SU-DHL-6 (cell line): ENCODE results near the gene BTBD9.

ENCODE experiments used
- H2AFZ ChIP-seq: fragments of 200-600 bp; sonication (generic); 2 replicates; pipeline ENCODE4 v1.6.1; 2014; ENCODE audit warnings: low read depth, mild to moderate bottlenecking, moderate library complexity, mixed read lengths, antibody characterized with exemption, low read length; ENCODE audit not compliant: severe bottlenecking
- H3F3A ChIP-seq: fragments of 200-600 bp; shearing (Covaris generic); 2 replicates; pipeline ENCODE4 v1.6.0; 2016; ENCODE audit warnings: antibody characterized with exemption, mild to moderate bottlenecking; ENCODE audit not compliant: insufficient read depth
- H3K27ac ChIP-seq: fragments of 200-600 bp; sonication (generic); 2 replicates; pipeline ENCODE4 v1.5.1; 2016; ENCODE audit warnings: low read depth, mild to moderate bottlenecking, low read length, moderate library complexity, mixed read lengths
- H3K27me3 ChIP-seq: fragments of 200-600 bp; sonication (generic), shearing (Covaris generic); 2 replicates; pipeline ENCODE4 v1.6.0; 2014; ENCODE audit warnings: mild to moderate bottlenecking, low read length
- H3K36me3 ChIP-seq: fragments of 200-600 bp; sonication (generic); 2 replicates; pipeline ENCODE4 v1.6.1; 2014; ENCODE audit warnings: mild to moderate bottlenecking, low read length, mixed read lengths
- H3K4me2 ChIP-seq: fragments of 300-600, 200-600 bp; shearing (Covaris generic), sonication (generic); 2 replicates; pipeline ENCODE4 v1.6.0; 2014; ENCODE audit warnings: low read length, low read depth, mild to moderate bottlenecking; ENCODE audit not compliant: poor library complexity, severe bottlenecking
- H3K4me3 ChIP-seq: fragments of 200-600 bp; sonication (generic); 2 replicates; pipeline ENCODE4 v1.5.1; 2014; ENCODE audit warnings: antibody characterized with exemption, low read length, mild to moderate bottlenecking, mixed read lengths; ENCODE audit not compliant: insufficient read depth, poor library complexity, severe bottlenecking
- H3K79me2 ChIP-seq: fragments of 200-600 bp; sonication (generic); 2 replicates; pipeline ENCODE4 v1.6.1; 2014; ENCODE audit warnings: mild to moderate bottlenecking, low read length, moderate library complexity; ENCODE audit not compliant: insufficient read depth
- H3K9ac ChIP-seq: fragments of 200-600 bp; sonication (generic); 2 replicates; pipeline ENCODE4 v1.7.0; 2014; ENCODE audit warnings: mild to moderate bottlenecking, low read length
- H3K9me2 ChIP-seq: fragments of 200-600 bp; sonication (generic); replicated peaks from 2 replicates; pipeline ENCODE4 v1.6.1; 2014; ENCODE audit warnings: low read length; ENCODE audit not compliant: insufficient read depth
- H3K9me3 ChIP-seq: fragments of 200-600 bp; sonication (generic); 2 replicates; pipeline ENCODE4 v1.6.1; 2014; ENCODE audit warnings: low read length, mixed read lengths; ENCODE audit not compliant: insufficient read depth
- H4K20me1 ChIP-seq: fragments of 200-600 bp; sonication (generic); 2 replicates; pipeline ENCODE4 v1.6.1; 2014; ENCODE audit warnings: low read depth, mild to moderate bottlenecking, antibody characterized with exemption, low read length, moderate library complexity, mixed read lengths
- EZH2phosphoT487 ChIP-seq: fragments of 200-600 bp; sonication (generic), shearing (Covaris generic); conservative IDR thresholded peaks from 2 replicates; pipeline ENCODE4 v1.6.1; 2018; ENCODE audit warnings: mild to moderate bottlenecking, antibody characterized with exemption, low read length, moderate library complexity, mixed read lengths
- TF ChIP-seq, protein P1 (sequence below): fragments of 200-600 bp; sonication (generic); IDR thresholded peaks from one replicate; pipeline ENCODE4 v1.5.1; 2017; ENCODE audit warnings: antibody characterized with exemption, mild to moderate bottlenecking, low read length, moderate library complexity; ENCODE audit not compliant: insufficient read depth, poor library complexity, severe bottlenecking

The BTBD9 gene

DNA sequence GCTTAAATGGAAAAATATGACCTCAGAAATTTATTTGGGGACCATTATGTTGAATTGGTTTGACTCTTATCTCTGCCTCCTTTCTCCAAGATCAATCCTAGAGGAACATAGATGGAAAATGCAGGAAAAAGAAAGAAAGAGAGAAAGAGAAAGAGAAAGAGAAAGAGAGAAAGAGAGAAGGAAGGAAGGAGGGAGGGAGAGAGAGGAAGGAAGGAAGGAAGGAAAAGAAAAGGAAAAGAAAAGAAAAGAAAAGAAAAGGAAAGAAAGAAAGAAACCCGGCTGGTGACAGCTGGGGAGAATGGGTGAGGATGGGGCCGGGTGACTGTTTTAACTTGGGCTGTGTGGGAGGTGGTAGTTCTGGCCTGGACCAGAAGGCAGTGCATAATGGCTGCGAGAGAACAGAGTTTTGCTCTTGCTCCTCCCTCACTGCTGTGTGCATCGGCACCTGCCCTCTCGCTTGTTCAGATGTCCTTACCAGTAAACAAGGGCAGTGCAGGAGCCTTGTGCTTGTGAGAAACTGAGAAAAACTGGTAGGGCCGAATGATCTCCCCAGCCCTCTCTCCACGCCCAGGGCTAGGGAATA is 38.5 kb upstream of the BTBD9 start:
- H3K4me2 ChIP-seq: no peak overlapping the region
- no peak overlapping the region for H3K4me3 ChIP-seq
- TF ChIP-seq, protein P1, sequence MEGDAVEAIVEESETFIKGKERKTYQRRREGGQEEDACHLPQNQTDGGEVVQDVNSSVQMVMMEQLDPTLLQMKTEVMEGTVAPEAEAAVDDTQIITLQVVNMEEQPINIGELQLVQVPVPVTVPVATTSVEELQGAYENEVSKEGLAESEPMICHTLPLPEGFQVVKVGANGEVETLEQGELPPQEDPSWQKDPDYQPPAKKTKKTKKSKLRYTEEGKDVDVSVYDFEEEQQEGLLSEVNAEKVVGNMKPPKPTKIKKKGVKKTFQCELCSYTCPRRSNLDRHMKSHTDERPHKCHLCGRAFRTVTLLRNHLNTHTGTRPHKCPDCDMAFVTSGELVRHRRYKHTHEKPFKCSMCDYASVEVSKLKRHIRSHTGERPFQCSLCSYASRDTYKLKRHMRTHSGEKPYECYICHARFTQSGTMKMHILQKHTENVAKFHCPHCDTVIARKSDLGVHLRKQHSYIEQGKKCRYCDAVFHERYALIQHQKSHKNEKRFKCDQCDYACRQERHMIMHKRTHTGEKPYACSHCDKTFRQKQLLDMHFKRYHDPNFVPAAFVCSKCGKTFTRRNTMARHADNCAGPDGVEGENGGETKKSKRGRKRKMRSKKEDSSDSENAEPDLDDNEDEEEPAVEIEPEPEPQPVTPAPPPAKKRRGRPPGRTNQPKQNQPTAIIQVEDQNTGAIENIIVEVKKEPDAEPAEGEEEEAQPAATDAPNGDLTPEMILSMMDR: no peak
- no peak for TF ChIP-seq EZH2phosphoT487
- no peaks in the 10 kb centered on the region; the same call in 1 of the 2 replicates for H3K79me2 ChIP-seq
- H3F3A ChIP-seq: peaks cover 2% of the 10 kb centered on the region
- H3K9me2 ChIP-seq: no peaks in the 10 kb centered on the region
- H3K27me3 ChIP-seq: no peaks in the 10 kb centered on the region
- H3K9me3 ChIP-seq: no peaks in the 10 kb centered on the region
- H3K36me3 ChIP-seq: peaks cover 43% of the 10 kb centered on the region
- no peak overlapping the region for H3K9ac ChIP-seq
- H3K27ac ChIP-seq: no peak overlapping the region
- no peak overlapping the region for H2AFZ ChIP-seq
- peaks cover 10% of the 10 kb centered on the region for H4K20me1 ChIP-seq

DNA sequence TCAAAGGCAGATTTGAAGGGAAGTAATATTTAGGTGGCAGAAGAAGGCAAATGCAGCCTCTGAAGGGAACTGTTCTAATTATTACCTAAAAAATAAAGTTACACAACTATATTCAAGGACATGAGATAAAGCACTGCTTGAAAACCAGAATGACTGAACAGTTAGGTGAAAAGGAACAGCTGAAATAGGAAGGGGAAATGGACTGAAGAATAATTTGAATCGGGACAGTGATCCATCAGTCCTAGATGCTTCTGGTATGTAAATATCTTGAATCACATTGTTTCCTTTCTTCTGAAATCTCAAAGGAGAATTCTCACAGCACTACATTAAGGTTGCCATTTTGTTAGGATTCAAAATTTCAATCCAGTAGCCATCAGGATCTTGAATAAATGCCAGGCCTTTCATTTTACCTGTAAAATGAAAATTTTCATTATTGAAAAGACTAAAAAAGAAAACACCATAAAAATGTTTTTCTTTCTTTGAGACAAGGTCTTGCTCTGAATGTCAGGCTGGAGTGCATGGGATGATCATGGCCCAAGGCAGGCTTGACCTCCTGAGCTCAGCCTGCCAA is 37.3 kb upstream of the BTBD9 start:
- Histone ChIP-seq H3K27ac (no peak overlapping the region), H3K4me2 (no peak overlapping the region), H3F3A (peaks cover 9% of the 10 kb centered on the region), H4K20me1 (peaks cover 4% of the 10 kb centered on the region; the same call in 1 of the 2 replicates), H3K79me2 (no peaks in the 10 kb centered on the region), H2AFZ (no peak overlapping the region), H3K4me3 (no peak overlapping the region), H3K27me3 (no peaks in the 10 kb centered on the region), H3K9ac (no peak overlapping the region), H3K9me2 (no peaks in the 10 kb centered on the region), H3K36me3 (peaks cover 32% of the 10 kb centered on the region), H3K9me3 (no peaks in the 10 kb centered on the region)
- TF ChIP-seq EZH2phosphoT487: no peak
- TF ChIP-seq, protein P1: no peak

DNA sequence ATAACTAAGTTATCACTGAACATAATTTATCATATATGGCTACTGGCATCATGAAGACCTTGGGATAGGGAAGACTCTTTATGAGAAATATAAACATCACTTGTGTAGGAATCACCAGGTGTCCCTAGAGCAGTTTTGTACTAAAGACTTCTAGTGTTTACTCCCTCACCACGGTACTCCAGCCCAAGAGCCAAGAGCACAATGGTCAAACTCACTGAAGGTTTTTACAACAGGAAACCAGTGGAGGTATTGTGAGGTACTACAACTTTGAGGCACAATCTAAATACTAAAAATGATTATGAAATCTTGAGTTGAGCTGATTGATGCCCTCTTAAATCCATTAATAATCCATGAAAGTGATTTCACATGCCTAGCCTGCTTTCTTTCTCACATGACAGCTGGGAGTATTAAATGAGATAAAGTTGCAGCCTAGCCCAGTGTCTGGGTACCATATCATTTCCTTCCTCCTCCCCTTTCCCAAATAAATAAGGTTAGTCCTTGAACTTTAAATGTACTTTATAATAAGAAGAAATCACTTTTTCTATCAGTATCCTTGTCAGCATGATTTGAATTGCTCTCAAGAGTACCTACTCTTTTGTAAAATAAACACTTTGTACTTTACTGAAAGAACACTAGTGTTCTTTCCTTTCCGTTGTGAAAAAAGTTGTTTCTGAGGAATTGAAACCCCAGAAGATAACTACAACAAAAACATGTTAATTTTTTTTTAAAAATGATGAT is 36.7 kb upstream of the BTBD9 start:
- H3K36me3 ChIP-seq: peaks cover 26% of the 10 kb centered on the region
- no peak overlapping the region for H3K4me2 ChIP-seq

More for the DNA sequence above, 36.7 kb upstream of the BTBD9 start:
- Histone ChIP-seq H3K27me3 (no peaks in the 10 kb centered on the region), H2AFZ (no peak overlapping the region), H3F3A (peaks cover 9% of the 10 kb centered on the region), H3K9me3 (no peaks in the 10 kb centered on the region), H3K27ac (no peak overlapping the region), H3K9ac (no peak overlapping the region), H4K20me1 (peaks cover 4% of the 10 kb centered on the region; the same call in 1 of the 2 replicates), H3K4me3 (no peak overlapping the region), H3K79me2 (no peaks in the 10 kb centered on the region), H3K9me2 (no peaks in the 10 kb centered on the region)
- TF ChIP-seq, protein P1: no peak
